Kidney tubule cell (primary cell): ENCODE results near the gene USP36.
"Not testable (repeated sequence)": the region's sequence is repeated elsewhere in the genome, so short reads cannot be mapped to it uniquely, and the experiment has no call there.

Experiments
- DNase-seq: peaks from one replicate; pipeline ENCODE4 v3.0.0-alpha.2; 2018; ENCODE audit warnings: low spot score

Gene USP36

DNA sequence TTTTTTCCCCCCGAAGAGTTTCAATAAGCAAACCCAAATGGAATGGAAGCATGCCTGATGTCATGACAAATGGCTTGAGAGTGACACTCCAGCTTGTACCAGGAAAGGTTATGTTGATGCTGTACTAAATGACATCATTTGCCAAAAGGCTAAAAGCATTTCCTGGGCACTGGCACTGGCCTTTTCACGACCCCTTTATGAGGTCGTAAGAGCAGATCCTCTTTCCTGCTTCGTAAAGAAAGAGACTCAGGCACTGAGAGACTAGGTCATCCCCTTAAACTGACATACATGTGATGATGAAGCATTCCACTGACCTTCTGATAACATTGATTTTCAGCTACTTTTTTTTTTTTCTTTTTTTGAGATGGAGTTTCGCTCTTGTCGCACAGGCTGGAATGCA, 31.9 kb upstream of the USP36 start:
- DNase-seq: peak; percentile 26

DNA sequence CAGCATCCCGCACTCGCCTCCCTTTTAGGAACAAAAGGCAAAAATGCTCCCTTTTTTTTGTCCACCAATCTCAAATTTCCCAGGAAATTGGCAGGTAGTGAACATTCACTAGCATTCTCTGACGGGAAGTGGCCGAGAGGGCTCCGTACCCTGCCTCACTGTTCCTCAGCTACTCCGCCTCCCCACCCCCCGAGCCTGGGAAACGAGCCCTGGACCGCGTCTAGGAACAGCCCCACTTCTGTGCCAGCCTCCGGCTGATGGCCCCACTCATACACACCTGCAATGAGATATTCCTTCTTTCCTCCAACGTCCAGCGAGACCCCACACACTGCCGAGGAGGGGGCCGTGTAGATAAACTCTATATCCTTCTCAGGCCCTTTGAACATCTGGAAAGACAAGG, 30.0 kb upstream of the USP36 start:
- no peak for DNase-seq

DNA sequence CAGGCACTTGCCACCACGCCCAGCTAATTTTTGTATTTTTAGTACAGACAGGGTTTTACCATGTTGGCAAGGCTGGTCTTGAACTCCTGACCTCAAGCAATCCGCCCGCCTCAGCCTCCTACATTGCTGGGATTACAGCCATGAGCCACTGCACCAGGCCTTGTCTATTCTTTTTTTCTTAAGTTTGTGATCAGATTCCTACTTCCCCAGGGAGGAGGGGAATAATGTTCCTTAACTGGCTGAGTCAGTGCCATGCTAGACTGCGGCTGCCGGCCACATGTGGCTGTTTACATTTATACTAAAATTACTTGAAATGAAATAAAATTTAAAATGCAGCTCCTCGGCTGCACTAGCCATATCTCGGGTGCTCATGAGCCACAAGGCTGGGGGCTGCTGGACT, 27.8 kb upstream of the USP36 start:
- no peak for DNase-seq

DNA sequence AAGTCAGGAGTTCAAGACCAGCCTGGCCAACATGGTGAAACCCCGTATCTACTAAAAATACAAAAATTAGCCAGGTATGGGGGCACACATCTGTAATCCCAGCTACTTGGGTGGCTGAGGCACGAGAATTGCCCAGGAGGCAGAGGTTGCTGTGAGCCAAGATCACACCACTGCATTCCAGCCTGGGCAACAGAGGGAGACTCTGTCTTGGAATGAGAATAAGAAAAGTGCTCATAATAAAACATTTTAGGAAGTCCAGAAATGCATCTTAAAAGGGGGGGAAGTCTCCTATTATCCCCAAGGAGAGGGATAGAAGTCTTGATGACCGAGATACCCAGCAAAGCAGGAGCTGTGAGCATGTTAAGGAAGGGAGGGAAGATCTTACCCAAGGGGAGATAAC, 26.4 kb upstream of the USP36 start:
- DNase-seq: not testable (repeated sequence)

DNA sequence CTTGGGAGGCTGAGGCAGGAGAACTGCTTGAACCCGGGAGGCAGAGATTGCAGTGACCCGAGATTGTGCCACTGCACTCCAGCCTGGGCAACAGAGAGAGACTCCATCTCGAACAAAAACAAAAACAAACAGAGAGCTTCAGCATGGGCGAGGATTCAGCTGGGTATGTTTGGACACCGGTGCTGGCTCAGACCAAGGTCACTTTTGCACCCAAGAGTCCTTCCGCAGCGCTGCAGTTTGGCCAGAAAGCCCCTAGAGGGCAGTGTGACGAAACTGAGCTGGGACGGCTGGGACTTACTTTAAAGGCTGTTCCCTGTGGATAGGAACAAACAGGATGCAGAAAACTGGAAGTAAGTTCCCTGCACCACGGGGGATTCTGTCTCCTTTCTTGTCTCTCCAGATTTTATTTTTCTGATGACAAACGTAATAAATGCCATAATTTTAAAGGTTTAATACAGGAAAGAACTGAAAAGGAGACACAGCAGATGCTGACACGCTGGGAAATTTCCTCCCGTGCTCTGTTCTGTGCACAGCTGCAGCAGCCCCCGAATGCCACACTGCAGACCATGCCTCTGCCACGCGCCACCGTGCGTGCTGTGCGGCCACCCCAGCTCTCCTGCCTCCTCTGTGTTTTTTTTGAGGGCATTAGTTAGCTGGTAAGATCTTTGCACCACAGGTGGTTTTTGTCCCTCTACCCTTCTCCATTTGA, 25.2 kb upstream of the USP36 start:
- peak; percentile 76 for DNase-seq

DNA sequence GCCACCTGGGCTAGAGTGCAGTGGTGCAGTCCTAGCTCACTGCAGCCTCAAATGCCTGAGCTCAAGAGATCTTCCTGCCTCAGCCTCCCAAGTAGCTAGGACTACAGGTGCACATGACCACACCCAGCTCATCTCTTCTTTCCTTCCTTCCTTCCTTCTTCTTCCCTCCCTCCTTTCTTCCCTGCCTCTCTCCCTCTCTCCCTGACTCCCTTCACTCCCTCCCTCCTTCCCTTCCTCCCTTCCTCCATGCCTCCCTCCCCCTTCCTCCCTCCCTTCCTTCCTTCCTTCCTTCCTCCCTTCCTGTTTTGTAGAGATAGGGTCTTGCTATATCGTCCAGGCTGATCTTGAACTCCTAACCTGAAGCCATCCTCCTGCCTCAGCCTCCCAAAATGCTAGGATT, 23.5 kb upstream of the USP36 start:
- no peak for DNase-seq

DNA sequence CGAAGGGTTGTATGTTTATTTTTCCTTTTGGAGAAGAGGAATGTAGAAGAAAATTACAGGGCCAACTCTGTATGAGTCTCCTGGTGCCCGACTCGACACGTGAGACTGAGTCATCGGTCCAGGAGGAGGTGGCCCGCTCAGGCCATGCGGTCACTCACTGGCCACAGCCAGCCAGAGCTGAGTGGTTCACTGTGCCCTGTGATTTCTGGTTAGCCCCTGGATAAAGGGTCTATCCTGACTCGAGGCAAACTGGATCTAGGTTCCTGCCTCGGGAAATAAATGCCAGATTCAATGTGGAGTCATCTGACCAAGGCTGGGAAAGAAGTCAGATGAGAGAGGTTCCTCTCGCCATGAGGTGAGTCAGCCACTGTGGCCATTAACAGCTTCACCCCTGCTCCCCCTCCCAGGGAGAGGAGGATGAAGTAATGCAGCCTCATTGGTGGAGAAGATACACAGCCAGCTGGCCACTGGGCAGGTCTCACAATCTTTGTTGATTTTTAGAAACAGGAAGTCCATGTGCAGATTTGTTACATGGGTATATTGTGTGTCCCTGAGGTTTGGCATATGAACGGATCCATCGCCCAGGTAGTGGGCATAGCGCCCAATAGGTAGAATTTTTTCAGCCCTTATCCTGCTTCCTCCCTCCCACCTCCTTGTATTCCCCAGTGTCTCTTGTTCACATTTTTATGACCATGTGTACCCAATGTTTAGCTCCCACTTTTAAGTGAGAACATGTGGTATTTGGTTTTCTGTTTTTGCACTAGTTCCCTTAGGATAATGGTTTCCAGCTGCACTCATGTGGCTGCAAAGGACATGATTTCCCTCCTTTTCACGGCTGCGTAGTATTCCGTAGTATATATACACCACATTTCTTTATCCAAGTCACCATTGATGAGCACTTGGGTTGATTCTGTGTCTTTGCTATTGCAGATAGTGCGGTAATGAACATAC, 21.7 kb upstream of the USP36 start:
- DNase-seq: peak; percentile 97

DNA sequence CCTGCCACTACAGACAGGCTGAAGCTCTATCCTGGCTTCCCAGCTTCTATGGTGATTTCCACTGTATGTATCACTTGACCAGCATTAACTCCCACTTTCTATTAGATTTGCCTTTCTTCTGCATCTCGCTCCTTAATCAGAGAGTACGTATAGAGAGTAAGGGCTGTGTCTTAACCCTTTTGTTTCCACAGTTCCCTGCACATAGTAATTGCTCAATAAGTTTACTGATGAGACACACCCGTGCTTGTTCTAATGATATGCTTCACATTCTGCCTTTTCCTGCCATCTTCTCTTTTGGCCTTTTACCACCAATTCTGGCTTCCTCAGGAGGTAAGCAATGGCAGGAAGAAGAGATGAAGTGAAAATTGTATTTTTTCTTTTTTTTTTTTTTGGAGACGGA, 20.6 kb upstream of the USP36 start:
- no peak for DNase-seq

DNA sequence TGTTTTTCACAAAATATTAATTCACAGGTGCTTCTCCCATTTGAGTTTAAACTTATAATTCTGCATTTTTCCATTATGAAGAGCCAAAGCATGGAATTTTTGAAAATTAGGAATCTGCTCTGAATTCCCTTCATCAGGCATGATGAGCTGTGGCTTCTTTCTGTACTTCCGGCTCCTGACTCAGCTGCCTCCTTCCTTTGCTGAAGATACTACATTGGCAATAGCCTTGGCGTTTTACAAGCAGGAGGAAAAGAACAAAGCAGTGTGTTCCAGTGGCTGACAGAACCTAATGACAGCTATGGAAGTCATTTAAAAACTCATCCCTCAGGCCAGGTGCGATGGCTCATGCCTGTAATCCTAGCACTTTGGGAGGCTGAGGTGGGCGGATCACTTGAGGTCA, 18.4 kb upstream of the USP36 start:
- no peak for DNase-seq

DNA sequence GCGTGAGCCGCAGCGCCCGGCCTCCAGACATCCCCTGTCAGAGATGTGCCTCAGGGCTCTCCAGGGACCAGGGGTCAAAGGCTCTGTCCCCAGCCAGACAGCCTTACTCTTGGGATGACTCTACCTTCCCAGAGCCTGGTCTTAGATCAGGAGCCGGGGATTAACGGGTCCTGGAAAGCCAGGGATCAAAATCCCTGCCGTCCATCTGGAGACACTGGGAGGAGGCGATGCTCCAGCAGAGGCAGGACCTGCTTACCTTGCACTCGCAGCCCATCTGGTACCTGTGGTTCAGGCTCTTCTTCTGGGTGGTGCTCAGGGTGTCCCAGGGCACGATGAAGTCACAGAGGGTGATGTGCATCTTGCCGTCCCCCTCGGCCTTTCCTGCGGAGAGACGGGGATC, 16.7 kb upstream of the USP36 start:
- DNase-seq: no peak

DNA sequence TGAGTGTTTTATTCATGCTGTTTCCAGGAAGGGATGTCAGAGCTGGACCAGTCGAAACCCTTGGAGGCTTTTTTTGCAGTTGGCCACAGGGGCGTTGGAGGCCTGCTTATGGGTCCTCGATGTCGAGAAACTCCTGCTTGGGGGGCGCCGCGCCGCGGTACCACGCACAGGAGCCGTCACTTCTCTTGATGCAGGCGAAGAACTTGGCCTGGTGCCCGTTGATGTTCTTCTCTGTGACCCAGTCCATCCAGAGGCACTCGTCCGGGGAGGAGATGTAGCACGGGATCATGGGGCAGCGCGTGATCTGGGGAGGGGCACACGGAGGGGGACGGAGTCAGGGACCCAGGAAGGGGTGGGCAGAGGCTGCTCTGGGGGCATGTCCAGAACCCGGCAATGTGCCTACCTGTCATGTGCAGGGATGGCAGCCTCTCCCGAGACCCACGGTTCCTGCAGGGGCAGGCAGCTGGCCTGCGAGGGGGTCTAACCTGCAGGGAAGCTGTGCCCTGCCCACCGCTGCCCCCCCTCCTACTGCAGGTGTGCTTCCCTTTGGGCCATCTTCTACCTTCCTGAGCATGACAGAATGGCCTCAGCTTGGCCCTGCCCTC, 15.0 kb upstream of the USP36 start:
- DNase-seq: no peak

DNA sequence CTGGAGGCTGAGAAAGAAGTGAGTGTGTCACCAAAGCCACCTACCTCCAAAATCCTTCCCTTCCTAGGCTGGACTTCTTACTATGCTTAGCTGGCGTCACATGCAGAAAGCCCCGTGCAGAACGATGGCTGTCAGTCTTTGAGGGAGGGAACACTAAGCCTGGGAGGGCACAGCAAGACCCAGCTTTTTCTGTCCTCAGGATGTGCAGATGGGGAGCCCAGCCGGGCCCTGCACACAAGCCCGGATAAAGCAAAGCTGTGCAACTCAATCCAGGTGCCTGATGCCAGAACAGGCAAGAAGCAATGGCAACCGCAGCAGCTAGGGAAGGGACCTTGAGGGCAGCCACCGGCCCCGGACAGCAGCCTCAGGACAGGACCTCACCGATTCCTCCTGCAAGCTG, 13.9 kb upstream of the USP36 start:
- DNase-seq: no peak

DNA sequence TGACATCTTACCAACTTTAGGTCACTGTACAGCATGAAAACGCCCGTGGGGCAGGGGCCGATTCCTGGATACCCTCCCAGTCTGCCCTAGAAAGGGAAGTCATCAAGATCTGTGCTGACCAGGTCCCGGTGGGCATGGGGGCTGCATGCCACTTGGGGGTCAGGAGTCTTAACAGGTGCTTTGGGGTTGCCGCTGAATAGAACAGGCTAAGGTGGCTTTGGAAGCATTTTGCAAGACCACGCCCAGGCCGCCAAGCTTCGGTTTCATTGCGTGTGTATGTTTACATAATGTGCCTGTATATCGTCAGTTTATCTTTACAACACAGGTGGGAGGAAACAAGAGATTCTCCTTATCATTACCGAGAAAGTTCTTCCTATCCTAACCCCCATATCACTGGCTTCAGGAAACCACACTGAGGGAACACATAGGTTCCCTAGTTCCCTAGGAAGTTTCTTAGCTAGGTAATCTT, 13.3 kb upstream of the USP36 start:
- no peak for DNase-seq

DNA sequence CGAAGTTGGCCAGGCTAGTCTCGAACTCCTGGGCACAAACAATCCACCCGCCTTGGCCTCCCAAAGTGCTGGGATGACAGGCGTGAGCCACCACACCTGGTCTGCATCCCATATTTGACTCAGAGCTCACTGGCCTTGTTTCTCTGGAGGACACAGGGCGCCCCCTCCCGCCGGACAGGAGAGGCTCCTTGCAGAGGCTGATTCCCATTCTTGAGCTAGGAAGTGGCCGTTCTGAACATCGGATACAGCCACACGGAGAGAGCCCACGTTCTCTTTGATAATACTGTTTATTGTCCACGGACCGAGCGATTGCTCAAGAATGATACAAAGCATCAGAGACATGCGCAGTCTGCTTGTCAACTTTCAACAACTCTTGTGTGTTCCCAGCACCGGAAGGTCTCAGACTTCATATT, 12.1 kb upstream of the USP36 start:
- DNase-seq: no peak

DNA sequence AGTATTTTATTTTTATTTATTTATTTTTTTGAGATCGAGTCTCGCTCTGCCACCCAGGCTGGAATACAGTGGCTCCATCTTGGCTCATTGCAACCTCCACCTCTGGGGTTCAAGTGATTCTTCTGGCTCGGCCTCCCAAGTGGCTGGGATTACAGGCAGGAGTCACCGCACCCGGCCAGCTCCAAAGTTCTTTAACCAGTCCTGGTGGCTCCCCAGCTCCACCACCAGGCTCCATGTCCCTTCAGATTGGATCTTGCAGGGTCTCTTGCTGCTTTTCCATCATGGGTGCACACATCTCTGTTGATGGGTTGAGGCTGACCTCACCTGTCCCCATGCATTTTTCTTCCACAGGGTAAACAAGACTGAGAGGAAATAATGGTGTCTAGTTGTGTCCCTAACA, 8.4 kb upstream of the USP36 start:
- no peak for DNase-seq

DNA sequence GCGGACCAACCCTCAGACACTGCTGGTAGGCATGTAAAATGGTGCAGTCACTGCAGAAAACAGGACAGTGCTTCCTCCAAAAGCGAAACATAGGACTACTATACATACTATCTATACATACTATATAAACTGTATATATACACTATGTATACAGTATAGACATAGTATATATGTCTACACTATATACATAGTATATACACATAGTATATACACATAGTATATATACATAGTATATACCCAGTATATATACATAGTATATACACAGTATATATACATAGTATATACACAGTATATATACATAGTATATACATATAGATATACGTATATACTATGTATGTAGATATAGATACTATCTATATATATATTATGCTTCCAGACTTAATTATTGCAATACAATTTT, 6.4 kb upstream of the USP36 start:
- DNase-seq: no peak

DNA sequence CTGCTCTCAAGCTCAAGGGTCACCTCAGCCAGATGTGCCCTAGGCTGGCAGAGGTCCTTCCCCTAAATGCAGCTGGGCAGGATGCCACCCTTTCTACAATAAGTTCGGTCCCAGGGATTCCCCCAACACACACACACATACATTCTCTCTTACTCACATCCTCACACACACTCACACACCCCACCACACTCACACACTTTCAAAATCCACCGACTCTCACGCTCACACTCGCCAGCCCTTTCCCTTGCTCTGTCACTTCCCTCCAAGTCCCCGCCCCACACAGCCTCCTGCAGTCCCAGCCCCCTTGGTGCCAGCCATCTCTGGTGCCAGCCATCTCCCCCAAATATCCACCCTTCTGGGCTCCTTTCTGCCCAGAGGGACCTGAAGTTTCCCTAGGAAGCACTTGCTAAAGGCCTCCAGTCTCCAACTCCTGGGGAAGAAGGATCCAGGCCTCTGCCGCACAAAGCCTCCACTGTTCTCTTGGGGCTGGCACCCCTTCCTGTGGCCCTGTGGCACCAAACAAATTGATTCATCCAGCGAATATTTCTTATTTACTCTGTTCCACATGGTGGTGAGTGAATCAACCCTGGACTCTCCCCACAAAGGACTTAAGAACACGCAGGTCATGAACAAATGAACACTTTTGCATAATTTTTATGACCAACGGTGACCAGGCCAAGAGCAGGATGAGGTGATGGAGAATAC, 3.8 kb upstream of the USP36 start:
- peak; percentile 50 for DNase-seq

DNA sequence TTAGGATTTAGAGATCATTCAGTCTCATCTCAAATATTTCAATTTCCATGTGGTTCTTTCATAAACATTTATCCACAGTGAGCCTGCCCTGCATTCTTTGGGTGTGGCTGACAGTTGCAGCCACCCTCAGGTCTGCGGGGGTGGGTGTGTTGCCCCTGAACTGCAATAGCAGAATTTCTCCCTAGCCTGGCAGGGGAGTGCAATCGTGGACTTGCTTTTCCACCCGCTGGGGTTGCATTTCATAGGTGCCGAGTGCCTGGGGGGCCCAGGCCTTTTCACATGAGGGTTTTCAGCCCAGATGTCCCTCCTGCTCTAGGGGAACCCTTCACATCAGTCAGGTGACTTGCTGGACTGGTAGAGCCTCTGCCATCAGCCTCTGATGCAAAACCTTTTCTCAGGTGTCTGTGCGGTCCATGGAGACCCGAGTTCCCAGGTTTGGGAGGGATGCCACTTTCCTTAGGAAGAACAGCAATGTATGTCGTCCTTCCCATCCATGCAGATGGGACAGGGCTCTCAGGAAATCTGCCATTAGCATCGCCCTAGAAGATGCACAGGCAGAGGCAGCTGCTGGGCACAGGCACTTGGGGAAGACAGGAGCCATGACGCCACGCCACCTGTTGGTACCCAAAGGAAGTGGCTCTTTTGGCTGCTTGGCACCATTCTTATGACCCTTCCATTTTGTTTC, 2.4 kb upstream of the USP36 start:
- peak; percentile 32 for DNase-seq

DNA sequence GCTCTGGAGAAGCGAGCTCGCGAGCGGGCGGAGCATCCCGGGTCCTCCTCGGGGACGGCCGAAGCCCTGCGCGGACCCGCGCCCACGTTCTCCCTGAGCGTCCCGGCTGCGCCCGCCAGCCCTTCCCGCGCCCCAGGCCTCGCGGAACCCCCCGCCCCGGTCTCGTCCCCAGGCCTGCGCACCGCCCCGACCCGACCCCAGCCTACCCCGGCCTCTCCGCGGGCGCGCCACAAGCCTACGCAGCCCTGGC, 159 bp downstream of the USP36 start:
- DNase-seq: no peak

DNA sequence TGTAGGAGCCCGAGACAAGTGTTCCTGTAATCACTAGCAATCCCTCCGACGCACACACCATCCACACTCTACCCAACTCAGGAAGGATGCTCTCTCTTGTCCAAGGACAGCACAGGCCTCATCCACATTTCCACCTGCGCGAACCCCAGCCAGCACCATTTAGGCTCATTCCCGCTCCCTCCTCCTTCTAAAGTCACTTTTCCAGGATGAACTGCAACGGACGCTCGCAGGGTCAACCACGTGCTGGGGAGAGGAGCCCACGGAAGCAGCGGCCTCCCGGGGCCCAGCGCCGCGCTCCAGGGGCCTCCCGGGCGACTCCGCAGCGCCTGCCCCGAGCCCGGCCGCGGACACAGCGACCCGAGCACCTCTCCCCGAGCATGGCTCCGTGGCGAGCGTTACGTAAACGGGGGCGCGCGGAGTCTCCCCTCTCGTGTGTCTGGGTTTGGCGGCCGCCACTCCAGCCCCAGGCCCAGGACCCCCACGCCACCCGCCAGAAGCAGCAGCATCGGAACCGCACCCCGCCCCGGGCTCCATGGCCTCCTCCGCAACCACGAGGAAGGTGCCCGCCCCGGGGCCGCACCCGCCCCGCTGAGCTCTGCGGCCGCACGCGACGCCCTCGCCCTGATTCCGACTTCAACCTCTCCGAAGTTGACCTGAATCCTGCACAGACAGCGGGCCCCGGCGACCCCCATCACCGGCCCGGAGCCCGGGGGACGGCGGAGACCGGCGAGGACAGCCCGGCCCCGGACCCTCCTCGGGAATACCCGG, 668 bp downstream of the USP36 start:
- peak; percentile 44 for DNase-seq

DNA sequence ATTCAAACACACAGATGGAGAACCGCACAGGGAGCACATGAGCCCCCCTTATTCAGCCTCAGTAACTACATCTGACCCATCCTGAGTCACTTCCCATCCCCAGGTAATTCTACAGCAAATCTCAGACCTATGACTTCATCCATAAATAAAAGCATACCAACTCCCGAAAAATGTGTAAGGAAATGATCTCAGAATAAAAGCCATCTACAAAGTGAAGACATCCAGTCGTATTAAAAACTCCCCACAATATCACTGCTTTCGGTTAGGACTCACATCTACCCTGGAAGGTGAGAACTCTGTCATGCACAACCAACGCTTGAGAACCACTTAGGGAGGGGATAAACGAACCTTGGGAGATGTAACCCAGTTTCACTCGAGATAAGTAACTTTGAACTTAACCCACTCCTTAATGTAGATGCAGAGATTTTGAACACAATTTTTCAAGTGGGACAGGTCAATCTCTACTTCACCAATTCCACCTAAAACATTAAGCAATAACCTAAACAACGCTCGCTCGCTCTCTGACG, 1.3 kb downstream of the USP36 start:
- peak; percentile 83 for DNase-seq
